GM12891 (cell line): ENCODE data around the gene EFHC2.

Source experiments
- DNase-seq: peaks from one replicate; pipeline ENCODE4 v3.0.0; 2011; ENCODE audit warnings: low spot score; ENCODE audit not compliant: insufficient read length
- FAIRE-seq: peaks from 2 replicates; lab custom pipeline; 2011; peaks lifted over from hg19 to GRCh38; lab: Jason Lieb, UNC
- PAX5 ChIP-seq: IDR thresholded peaks from 2 replicates; pipeline ENCODE4 v1.6.1; 2011; ENCODE audit warnings: low read length, moderate library complexity, mild to moderate bottlenecking; ENCODE audit not compliant: insufficient read depth, severe bottlenecking
- POLR2A ChIP-seq: IDR thresholded peaks from 2 replicates; pipeline ENCODE4 v1.6.1; 2011; ENCODE audit warnings: low read depth, low read length, control low read depth
- POLR2AphosphoS5 ChIP-seq: IDR thresholded peaks from 2 replicates; pipeline ENCODE4 v1.6.1; 2011; ENCODE audit warnings: low read depth, low read length, control low read depth
- POU2F2 ChIP-seq: IDR thresholded peaks from 2 replicates; pipeline ENCODE4 v1.6.1; 2011; ENCODE audit warnings: low read depth, mild to moderate bottlenecking, control low read depth, low read length, moderate library complexity
- SPI1 ChIP-seq: IDR thresholded peaks from 2 replicates; pipeline ENCODE4 v1.6.1; 2011; ENCODE audit warnings: low read depth, low read length, control low read depth
- TAF1 ChIP-seq: IDR thresholded peaks from 2 replicates; pipeline ENCODE4 v1.6.1; 2011; ENCODE audit warnings: low read depth, low read length, control low read depth

EFHC2 gene

DNA sequence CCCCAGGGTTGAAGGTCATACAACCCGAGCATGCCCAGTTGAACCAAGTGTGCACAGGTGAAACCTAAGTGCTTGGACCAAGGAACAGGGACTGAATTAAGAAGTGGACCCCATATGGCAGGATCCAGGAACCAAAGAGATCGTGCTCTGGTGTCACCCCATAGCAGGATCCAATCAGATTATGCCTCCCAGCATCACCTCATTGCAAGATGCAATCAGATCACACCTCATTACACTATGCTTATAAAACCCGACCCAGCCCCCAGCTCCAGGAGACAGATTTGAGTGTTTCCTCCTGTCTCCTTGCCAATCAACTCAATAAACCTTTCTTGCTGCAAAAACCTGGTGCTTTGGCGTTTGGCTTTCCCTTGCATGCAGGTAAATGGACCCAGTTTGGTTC, 37.6 kb downstream of the EFHC2 start:
- no peak for TF ChIP-seq POU2F2
- no peak for TF ChIP-seq TAF1
- TF ChIP-seq POLR2A, result no peak
- no peak for TF ChIP-seq PAX5
- no peak for TF ChIP-seq POLR2AphosphoS5
- TF ChIP-seq SPI1, result no peak
- FAIRE-seq (no peak), DNase-seq (no peak)

DNA sequence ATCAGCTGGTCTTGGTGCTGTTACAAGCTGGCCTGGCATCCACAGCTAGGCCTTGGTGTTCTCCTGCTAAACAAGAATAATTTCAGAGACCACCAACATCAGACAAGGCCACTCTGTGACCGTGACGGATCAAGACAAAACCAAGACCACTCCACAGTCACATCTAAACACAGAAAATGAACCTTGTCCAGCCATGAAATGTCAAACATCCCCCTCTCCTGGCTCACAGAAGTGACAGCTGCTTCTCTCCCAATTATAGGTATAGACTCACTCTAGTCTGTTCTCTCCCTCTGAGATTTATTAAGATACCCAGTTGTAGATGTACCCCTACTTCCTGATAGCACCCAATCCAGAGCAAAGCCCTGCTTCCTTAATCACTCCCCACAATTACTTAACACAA, 40.4 kb downstream of the EFHC2 start:
- TF ChIP-seq TAF1 (no peak), POU2F2 (no peak), PAX5 (no peak), POLR2A (no peak), SPI1 (no peak), POLR2AphosphoS5 (no peak)
- DNase-seq (no peak), FAIRE-seq (no peak)

DNA sequence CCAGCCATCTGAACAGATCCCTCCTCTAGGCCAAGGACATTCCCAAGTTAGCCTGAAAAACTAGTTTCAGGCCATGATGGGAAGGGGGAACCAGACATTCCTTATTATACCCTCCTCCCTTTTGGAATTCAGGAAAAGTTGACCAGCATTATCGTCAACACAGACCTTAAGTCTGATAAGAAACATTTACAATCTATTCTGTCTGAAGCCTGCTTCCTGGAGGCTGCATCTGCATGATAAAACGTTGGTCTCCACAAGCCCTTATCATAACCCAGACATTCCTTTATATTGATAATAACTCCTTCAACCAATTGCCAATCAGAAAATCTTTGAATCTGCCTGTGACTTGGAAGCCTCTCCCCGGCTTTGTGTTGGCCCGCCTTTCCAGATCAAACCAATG, 44.3 kb downstream of the EFHC2 start:
- TF ChIP-seq SPI1, result no peak
- TF ChIP-seq PAX5, result no peak
- TF ChIP-seq POU2F2, result no peak
- no peak for TF ChIP-seq POLR2AphosphoS5
- TF ChIP-seq POLR2A, result no peak
- TF ChIP-seq TAF1, result no peak
- DNase-seq (no peak), FAIRE-seq (no peak)

DNA sequence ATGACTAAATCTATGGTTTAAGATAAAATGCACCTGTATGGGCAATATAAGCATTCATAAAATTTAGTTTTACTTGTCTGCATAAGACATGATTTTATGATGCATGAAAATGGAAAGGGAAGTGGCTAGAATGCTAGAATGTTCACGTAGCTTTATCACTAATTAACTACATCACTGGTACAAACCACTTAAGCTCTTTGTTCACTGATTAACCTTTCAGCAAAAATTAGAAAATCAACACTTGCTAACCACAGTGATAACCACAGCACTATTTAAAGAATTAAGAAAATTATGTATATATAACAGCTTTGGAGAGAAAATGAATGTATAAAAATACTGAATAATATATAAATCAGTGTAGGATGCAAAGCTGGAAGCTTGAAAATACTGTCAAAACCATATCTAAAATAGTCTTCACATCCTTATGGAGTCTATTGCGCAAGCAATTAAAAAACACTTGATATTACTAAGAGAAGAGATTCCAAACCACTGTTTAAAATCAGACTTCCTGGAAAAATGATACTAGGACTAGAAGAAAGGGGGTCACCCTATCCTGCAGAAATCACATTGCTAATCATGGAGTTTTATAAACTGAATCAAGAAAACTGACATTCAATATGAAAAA, 51.9 kb downstream of the EFHC2 start:
- FAIRE-seq, result no peak
- no peak for DNase-seq

DNA sequence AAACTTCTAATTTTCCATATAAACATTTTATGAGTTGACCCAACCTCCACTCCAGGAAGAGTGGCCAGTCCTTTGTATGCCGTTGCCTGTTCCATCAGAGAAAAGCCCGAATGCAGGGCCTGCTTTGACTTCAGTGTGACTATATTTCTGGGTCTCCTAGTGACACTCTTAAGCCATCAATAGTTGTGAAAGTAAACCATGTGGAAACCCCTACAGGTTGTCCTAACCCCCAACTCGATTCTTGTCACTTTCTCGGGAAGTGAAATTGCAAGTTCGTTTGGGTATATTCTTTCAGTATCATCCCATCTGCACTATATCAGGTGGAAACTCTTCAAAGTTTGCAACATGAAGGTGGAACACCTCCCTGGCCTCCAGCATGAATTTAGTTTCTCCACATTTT, 52.8 kb downstream of the EFHC2 start:
- TF ChIP-seq POU2F2 (no peak), SPI1 (no peak), PAX5 (no peak), POLR2AphosphoS5 (no peak), TAF1 (no peak), POLR2A (no peak)
- DNase-seq, result no peak
- no peak for FAIRE-seq

More for the DNA sequence above, 51.9 kb downstream of the EFHC2 start:
- TF ChIP-seq POU2F2 (no peak), PAX5 (no peak), POLR2AphosphoS5 (no peak), TAF1 (no peak), SPI1 (no peak), POLR2A (no peak)

DNA sequence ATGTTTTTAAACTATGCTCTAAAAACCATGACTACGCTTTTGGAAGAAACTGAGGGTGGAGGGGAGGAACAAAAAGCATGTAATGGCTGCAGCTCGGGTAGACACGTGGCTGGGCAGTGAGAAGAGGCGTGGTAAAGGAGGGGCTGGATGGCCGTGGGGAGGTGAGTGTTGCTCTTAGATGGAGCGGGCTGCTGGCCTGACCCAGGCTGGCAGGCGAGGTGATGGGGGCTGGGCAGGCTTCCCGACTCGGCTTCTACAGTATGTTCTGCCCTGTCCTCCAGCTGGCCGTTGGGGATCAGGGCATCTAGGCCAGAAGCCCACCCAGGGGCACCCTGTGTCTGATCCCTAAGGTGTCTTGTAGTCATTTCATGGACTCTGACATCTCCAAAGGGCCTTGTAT, 60.7 kb downstream of the EFHC2 start:
- no peak for TF ChIP-seq SPI1
- no peak for TF ChIP-seq POU2F2
- TF ChIP-seq PAX5, result no peak
- no peak for TF ChIP-seq POLR2A
- TF ChIP-seq TAF1, result no peak
- TF ChIP-seq POLR2AphosphoS5, result no peak
- DNase-seq (no peak), FAIRE-seq (no peak)

DNA sequence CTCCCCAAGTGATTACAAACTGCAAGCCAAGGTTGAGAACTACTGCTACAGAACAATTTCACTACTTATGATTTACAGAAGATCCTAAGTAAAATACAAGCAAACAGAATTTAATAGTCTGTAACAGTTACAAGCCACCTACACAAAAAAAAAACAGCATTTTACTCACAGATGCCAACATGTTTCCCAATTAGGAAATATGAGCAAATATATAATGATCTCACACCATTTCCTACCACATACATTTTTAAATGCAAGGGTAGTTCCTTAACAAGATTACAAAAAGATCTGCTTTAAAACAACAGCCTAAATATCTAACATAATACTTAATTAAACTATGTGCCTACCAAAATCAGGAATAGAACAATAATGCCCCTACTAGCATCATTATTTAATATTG, 63.4 kb downstream of the EFHC2 start:
- DNase-seq, result no peak
- FAIRE-seq, result no peak
- no peak for TF ChIP-seq PAX5
- no peak for TF ChIP-seq POLR2AphosphoS5
- TF ChIP-seq SPI1, result no peak

DNA sequence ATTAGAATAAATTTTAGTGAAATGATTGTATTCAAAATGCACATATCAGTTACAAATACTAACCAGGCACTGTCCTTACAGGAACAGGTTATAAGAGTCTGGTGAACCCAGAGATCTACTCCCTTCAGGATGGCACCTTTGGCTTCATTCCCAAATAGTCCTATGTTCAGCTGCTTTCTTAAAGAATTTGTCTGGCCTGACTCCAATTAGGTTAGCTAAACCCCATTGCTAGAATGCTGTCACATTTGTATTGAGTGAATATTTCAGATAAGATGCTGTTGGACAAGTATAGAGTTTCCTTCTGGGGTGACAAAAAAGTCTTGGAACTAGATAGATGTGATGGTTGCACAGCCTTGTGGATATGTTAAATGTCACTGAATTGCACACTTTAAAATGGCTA, 69.4 kb downstream of the EFHC2 start:
- FAIRE-seq, result no peak
- DNase-seq, result no peak
- TF ChIP-seq PAX5 (no peak), POU2F2 (no peak), POLR2A (no peak), POLR2AphosphoS5 (no peak), TAF1 (no peak), SPI1 (no peak)

DNA sequence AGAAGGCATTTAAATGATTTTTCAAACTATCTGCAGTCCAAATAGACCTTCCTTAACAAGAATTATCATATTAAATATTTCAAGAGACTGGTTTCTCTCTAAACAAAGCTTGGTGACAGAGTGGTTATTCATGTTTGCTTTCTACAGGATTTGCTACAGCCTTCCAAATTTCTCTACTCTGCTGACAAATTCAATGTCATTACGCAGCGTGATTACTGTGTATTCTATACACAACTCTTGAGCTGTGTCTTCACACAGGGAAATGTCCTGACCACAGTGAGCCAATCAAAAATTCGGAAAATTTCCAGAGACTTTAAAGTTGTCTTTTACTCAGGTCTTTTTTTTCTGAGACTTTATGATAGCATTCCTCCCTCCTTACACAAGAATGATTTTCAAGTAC, 75.6 kb downstream of the EFHC2 start:
- DNase-seq (no peak), FAIRE-seq (no peak)
- TF ChIP-seq POLR2AphosphoS5, result no peak
- TF ChIP-seq POU2F2, result no peak
- TF ChIP-seq POLR2A, result no peak
- TF ChIP-seq PAX5, result no peak
- TF ChIP-seq SPI1, result no peak
- TF ChIP-seq TAF1, result no peak

DNA sequence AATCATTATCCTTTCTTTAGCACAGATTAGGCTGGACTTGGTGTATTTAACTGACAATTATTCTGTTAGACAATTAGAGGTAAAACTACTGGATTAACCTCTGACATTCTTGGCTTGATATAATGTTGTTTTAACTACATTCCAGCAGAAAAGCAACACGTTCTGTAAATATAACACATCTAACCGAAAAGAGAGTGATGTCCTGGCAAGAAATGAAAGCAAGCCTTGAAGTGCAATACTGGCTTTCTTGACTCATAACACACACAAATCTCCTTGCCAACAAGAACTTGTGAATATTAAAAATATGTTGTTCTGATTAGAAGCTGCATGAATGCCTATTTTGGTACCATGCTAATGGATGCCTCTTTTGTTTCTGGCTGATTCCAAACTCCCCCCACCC, 76.4 kb downstream of the EFHC2 start:
- no peak for FAIRE-seq
- DNase-seq, result no peak
- TF ChIP-seq POLR2AphosphoS5, result no peak
- TF ChIP-seq SPI1, result no peak
- TF ChIP-seq PAX5, result no peak
- no peak for TF ChIP-seq POU2F2
- TF ChIP-seq POLR2A, result no peak
- TF ChIP-seq TAF1, result no peak
